ENCODE measurements around the gene CYP2W1. TPM values are rescaled to one million over a fixed set of nuclear protein-coding genes. Genes with fewer than 3 reads are reported as not detected.

The CYP2W1 gene
- polyA plus RNA-seq, 1 donor (not counting 4 experiments of a cell fraction or from before 2014, with no cell fraction given) = 0.05 TPM

- no peak overlapping the region for H3K27ac ChIP-seq (ENCODE audit: control insufficient read depth, insufficient read depth, low read length)
- no peak for DNase-seq (ENCODE audit: low read depth, low spot score)
- no peaks in the 10 kb centered on the region for H3K9me1 ChIP-seq (ENCODE audit: control insufficient read depth, extremely low read depth, insufficient read depth, low read length)
- H3K4me3 ChIP-seq (ENCODE audit: control insufficient read depth in 2 of 3, extremely low read depth in 1 of 3, insufficient read depth in 2 of 3, low read depth in 1 of 3, low read length in 3 of 3) = no peak overlapping the region
- no peak overlapping the region for H3K4me2 ChIP-seq (ENCODE audit: control insufficient read depth, extremely low read depth, insufficient read depth, low read depth, low read length)
- H3K4me1 ChIP-seq (ENCODE audit: control insufficient read depth, extremely low read depth, insufficient read depth, low read length) = peaks cover 8% of the 10 kb centered on the region
- no peaks in the 10 kb centered on the region for H3K9me3 ChIP-seq (ENCODE audit: control insufficient read depth, low read depth, low read length)
- no peak for FAIRE-seq
- H2AFZ ChIP-seq (ENCODE audit: control insufficient read depth, low read length) = no peak overlapping the region
- no peak for TF ChIP-seq EZH2 (IDR thresholded peaks at IDR 0.05; ENCODE audit: low read length)
- no peak overlapping the region for H3K9ac ChIP-seq (ENCODE audit: control insufficient read depth, extremely low read depth, insufficient read depth, low read length)
- H3K79me2 ChIP-seq (ENCODE audit: control insufficient read depth, insufficient read depth, low read length) = peaks cover 10% of the 10 kb centered on the region
- peaks cover 11% of the 10 kb centered on the region for H4K20me1 ChIP-seq (ENCODE audit: control insufficient read depth, extremely low read depth, insufficient read depth, low read length)
- H3K27me3 ChIP-seq (ENCODE audit: control insufficient read depth, extremely low read depth, insufficient read depth, low read length) = no peaks in the 10 kb centered on the region
- dilution Hi-C loops (cut with MboI; ENCODE audit: extremely low pct_ligation_motif_present, low sequenced_read_pairs) = no loop called here
- peaks cover 0 to 2% of the 10 kb centered on the region in 2 experiments for H3K36me3 ChIP-seq (ENCODE audit: control insufficient read depth in 2 of 2, extremely low read depth in 1 of 2, insufficient read depth in 2 of 2, low read length in 2 of 2)
Measured at GRCh38 chr7:1011297-1012003, 28.5 kb downstream of the CYP2W1 start.

GRCh38 chr7:1012004-1012715 lies 29.2 kb downstream of the CYP2W1 start:
- no peak for FAIRE-seq
- peaks cover 0 to 2% of the 10 kb centered on the region in 2 experiments for H3K36me3 ChIP-seq (ENCODE audit: control insufficient read depth in 2 of 2, extremely low read depth in 1 of 2, insufficient read depth in 2 of 2, low read length in 2 of 2)
- TF ChIP-seq EZH2 (IDR thresholded peaks at IDR 0.05; ENCODE audit: low read length) = no peak
- no peak for TF ChIP-seq CTCF (optimal IDR thresholded peaks at IDR 0.05 in 1 of 3, IDR thresholded peaks at IDR 0.05 in 1 of 3, conservative IDR thresholded peaks at IDR 0.05 in 1 of 3; ENCODE audit: extremely low read depth in 1 of 3, insufficient read depth in 2 of 3, low read length in 3 of 3)
- H3K27ac ChIP-seq (ENCODE audit: control insufficient read depth, insufficient read depth, low read length) = no peak overlapping the region
- no peaks in the 10 kb centered on the region for H3K9me1 ChIP-seq (ENCODE audit: control insufficient read depth, extremely low read depth, insufficient read depth, low read length)
- H3K4me1 ChIP-seq (ENCODE audit: control insufficient read depth, extremely low read depth, insufficient read depth, low read length) = peaks cover 8% of the 10 kb centered on the region
- H3K9ac ChIP-seq (ENCODE audit: control insufficient read depth, extremely low read depth, insufficient read depth, low read length) = no peak overlapping the region
- H3K79me2 ChIP-seq (ENCODE audit: control insufficient read depth, insufficient read depth, low read length) = peaks cover 12% of the 10 kb centered on the region
- H4K20me1 ChIP-seq (ENCODE audit: control insufficient read depth, extremely low read depth, insufficient read depth, low read length) = peaks cover 11% of the 10 kb centered on the region
- no peaks in the 10 kb centered on the region for H3K9me3 ChIP-seq (ENCODE audit: control insufficient read depth, low read depth, low read length)
- DNase-seq (ENCODE audit: low read depth, low spot score) = no peak
- H3K4me2 ChIP-seq (ENCODE audit: control insufficient read depth, extremely low read depth, insufficient read depth, low read depth, low read length) = no peak overlapping the region
- dilution Hi-C loops (cut with MboI; ENCODE audit: extremely low pct_ligation_motif_present, low sequenced_read_pairs) = no loop called here
- no peak overlapping the region for H2AFZ ChIP-seq (ENCODE audit: control insufficient read depth, low read length)
- H3K4me3 ChIP-seq (ENCODE audit: control insufficient read depth in 2 of 3, extremely low read depth in 1 of 3, insufficient read depth in 2 of 3, low read depth in 1 of 3, low read length in 3 of 3) = no peak overlapping the region
- H3K27me3 ChIP-seq (ENCODE audit: control insufficient read depth, extremely low read depth, insufficient read depth, low read length) = no peaks in the 10 kb centered on the region
